ENCODE results near the gene FXYD3. TPM values are rescaled to one million over a fixed set of nuclear protein-coding genes. Genes with fewer than 3 reads are reported as not detected.

The FXYD3 gene
- total RNA-seq, 1 donor from 2014 or later, result 1.1 TPM

DNA sequence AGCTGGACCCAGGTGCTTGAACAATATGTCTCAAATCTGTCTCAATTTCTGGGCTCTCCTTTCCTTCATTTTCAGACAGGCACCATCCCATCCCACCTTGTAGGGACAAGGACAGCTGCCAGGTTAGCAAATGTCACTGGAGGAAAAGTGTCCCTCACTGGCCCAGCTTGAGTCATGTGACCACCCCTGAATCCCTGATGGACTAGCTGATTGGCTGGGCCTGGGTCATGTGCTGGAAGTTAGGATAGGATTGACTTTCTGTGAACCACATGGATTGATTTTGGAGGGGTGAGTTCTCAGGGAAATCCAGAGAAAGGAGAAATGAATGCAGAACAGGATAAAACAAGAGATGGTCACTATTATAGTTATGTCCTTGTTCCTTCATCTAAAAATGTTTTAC is 28.2 kb upstream of the FXYD3 start:
- intact Hi-C loops (cut with micrococcal nuclease), result no loop called here
- no peak for DNase-seq
- H3K36me3 ChIP-seq, result no peaks in the 10 kb centered on the region
- H3K4me3 ChIP-seq, result no peak overlapping the region
- peaks cover 39% of the 10 kb centered on the region for H3K27me3 ChIP-seq (ENCODE audit: low read depth)
- no peaks in the 10 kb centered on the region for H3K9me3 ChIP-seq (replicated peaks)
- H3K27ac ChIP-seq (replicated peaks), result no peak overlapping the region
- peaks cover 9% of the 10 kb centered on the region for H3K4me1 ChIP-seq
- TF ChIP-seq, protein P1, sequence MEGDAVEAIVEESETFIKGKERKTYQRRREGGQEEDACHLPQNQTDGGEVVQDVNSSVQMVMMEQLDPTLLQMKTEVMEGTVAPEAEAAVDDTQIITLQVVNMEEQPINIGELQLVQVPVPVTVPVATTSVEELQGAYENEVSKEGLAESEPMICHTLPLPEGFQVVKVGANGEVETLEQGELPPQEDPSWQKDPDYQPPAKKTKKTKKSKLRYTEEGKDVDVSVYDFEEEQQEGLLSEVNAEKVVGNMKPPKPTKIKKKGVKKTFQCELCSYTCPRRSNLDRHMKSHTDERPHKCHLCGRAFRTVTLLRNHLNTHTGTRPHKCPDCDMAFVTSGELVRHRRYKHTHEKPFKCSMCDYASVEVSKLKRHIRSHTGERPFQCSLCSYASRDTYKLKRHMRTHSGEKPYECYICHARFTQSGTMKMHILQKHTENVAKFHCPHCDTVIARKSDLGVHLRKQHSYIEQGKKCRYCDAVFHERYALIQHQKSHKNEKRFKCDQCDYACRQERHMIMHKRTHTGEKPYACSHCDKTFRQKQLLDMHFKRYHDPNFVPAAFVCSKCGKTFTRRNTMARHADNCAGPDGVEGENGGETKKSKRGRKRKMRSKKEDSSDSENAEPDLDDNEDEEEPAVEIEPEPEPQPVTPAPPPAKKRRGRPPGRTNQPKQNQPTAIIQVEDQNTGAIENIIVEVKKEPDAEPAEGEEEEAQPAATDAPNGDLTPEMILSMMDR (IDR thresholded peaks at IDR 0.05; ENCODE audit: borderline replicate concordance), result no peak

DNA sequence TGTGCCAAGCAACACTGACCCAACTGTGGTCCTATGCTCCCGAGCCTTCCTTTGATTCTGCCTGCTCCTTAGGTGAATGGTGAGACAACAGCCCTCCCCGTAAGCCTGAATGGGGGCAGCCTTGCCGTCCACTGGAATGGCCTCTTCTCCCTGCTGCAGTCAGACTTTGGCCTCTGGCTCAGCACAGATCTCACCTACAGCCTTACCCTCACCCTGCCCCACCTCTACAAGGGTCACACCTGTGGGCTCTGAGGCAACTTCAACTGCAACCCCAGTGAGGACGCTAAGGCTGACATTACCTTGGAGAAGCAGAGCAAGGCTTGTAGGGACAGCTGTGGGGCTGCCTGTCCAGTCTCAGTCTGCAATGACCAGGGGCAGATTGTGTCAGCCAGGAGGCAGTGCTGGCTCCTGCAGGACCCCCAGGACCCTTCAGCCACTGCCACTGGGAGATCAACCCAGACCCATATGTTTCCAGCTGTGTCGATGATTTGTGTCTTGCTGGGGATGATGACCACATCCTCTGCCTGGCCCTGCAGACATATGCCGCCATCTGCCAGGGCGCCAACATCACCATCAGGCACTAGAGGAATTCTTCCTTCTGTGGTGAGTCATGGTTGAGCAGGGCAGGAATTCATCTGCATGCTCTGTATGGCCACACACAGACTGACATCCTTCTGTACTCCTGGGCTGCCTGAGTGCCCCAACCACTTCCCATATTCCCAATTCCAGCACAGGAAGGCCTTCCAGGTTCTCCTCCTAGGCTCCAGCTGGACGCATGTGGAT is 27.3 kb upstream of the FXYD3 start:
- intact Hi-C loops (cut with micrococcal nuclease), result no loop called here
- Histone ChIP-seq H3K36me3 (no peaks in the 10 kb centered on the region), H3K4me1 (peaks cover 9% of the 10 kb centered on the region), H3K4me3 (no peak overlapping the region), H3K27ac (replicated peaks) (no peak overlapping the region), H3K9me3 (replicated peaks) (no peaks in the 10 kb centered on the region), H3K27me3 (ENCODE audit: low read depth) (peaks cover 39% of the 10 kb centered on the region)
- no peak for DNase-seq
- TF ChIP-seq, protein P1 (IDR thresholded peaks at IDR 0.05; ENCODE audit: borderline replicate concordance), result no peak

DNA sequence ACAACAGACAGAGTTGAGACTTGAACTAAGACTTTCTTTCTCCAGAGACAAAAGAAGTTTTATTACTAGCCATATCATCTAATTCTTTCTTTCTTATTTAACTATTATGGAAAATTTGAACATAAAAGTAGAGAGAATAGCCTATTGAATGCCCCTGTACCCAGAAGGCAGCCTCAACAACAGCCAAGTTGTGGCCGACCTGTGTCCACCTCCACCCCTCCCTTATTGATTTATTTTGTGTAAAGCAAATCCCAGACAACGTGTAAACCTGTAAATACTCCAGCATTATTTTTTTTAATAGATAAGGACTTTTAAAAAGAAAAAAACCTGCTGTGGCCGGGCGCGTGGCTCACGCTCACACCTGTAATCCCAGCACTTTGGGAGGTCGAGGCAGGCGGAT is 26.1 kb upstream of the FXYD3 start:
- Histone ChIP-seq H3K27me3 (ENCODE audit: low read depth) (peaks cover 39% of the 10 kb centered on the region), H3K27ac (replicated peaks) (no peak overlapping the region), H3K36me3 (no peaks in the 10 kb centered on the region), H3K4me1 (peaks cover 9% of the 10 kb centered on the region), H3K4me3 (no peak overlapping the region), H3K9me3 (replicated peaks) (no peaks in the 10 kb centered on the region)
- intact Hi-C loops (cut with micrococcal nuclease), result no loop called here
- DNase-seq, result no peak
- TF ChIP-seq, protein P1 (IDR thresholded peaks at IDR 0.05; ENCODE audit: borderline replicate concordance), result no peak

DNA sequence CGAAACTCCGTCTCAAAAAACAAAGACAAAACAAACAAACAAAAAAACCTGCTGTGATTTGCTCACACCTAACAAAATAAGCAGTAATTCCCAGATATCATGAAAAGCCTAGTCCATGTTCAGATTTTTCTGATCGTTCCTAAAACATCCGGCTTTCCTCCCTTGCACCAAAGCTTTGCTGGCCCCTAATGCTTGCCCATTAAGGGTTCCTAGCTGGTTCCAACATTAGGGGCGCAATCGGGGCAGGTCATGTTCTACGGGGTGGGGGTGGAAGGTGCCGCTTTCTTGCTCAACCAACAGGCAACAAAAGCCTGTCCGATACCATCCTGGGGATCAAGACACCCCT is 25.5 kb upstream of the FXYD3 start:
- Histone ChIP-seq H3K9me3 (replicated peaks) (no peaks in the 10 kb centered on the region), H3K4me1 (peaks cover 9% of the 10 kb centered on the region), H3K4me3 (no peak overlapping the region), H3K36me3 (no peaks in the 10 kb centered on the region), H3K27ac (replicated peaks) (no peak overlapping the region), H3K27me3 (ENCODE audit: low read depth) (peaks cover 39% of the 10 kb centered on the region)
- intact Hi-C loops (cut with micrococcal nuclease), result no loop called here
- TF ChIP-seq, protein P1 (IDR thresholded peaks at IDR 0.05; ENCODE audit: borderline replicate concordance), result no peak
- no peak for DNase-seq

DNA sequence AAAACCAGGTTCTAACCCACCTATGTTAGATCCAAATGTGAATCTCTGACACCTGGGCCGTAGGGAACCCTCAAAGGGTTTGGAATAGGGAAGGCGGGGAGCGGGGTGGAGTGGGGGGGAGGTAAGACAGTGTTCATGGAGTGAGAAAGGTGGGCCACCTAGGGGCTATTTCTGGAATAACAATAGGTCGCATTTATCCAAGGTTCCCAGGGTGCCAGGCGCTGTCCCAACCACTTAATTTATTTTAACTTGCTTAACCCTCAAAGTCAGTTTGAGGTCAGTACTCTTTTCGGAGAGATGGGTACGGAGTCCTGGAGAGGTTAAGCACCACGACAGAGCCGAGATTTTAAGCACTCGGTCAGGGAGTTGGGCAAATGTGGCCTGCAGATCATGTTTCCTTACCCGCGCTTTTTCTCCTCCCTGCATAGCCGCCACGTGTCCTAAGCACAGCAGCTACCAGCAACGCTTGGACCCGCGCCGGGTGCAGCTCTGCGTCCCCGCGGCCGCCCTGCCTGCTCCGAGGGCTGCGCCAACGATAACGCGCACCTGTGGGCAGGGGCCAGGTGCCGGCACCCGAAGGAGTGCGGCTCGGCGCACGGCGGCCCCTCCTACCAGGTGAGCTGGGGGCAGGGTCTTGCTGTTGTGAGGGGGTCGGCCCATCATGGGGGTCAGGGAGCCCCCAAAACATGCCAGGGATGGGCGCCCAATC is 25.0 kb upstream of the FXYD3 start:
- peaks cover 39% of the 10 kb centered on the region for H3K27me3 ChIP-seq (ENCODE audit: low read depth)
- no peak overlapping the region for H3K27ac ChIP-seq (replicated peaks)
- TF ChIP-seq, protein P1 (IDR thresholded peaks at IDR 0.05; ENCODE audit: borderline replicate concordance), result peak; percentile 73
- no peaks in the 10 kb centered on the region for H3K9me3 ChIP-seq (replicated peaks)
- peaks cover 9% of the 10 kb centered on the region for H3K4me1 ChIP-seq
- H3K36me3 ChIP-seq, result no peaks in the 10 kb centered on the region
- no peak for DNase-seq
- intact Hi-C loops (cut with micrococcal nuclease), result no loop called here
- H3K4me3 ChIP-seq, result peak overlapping the region; percentile 38

Measured in left ventricle myocardium inferior (tissue), 1 donor.